Left lung (tissue), 10 donors: Measurements from ENCODE around the gene ADAMTS15. TPM values are rescaled to one million over a fixed set of nuclear protein-coding genes. Genes with fewer than 3 reads are reported as not detected.

Experiments used
- ATAC-seq: fragments of 200-7000 bp; cut with Tn5 transposase; one replicate; pipeline ENCODE4 v1.9.1; 2020; ENCODE audit warnings: moderate library complexity
- DNase-seq, 4 donors: peaks; one replicate each; pipeline ENCODE4 v3.0.0-alpha.2; 2013 to 2020
- H3K27ac ChIP-seq, 2 donors: fragments of 200-600 bp; sonication (generic) in 1 of 2; one replicate each; pipeline versions ENCODE4 v1.5.0 to v1.8.0; 2020 to 2021
- H3K27me3 ChIP-seq, 2 donors: fragments of 200-600 bp; sonication (generic) in 1 of 2; one replicate each; pipeline versions ENCODE4 v1.5.0 to v1.8.0; 2020 to 2021
- H3K36me3 ChIP-seq, 2 donors: fragments of 200-600 bp; sonication (generic) in 1 of 2; one replicate each; pipeline versions ENCODE4 v1.5.0 to v1.8.0; 2020 to 2021
- H3K4me1 ChIP-seq, 2 donors: fragments of 200-600 bp; one replicate each; pipeline ENCODE4 v1.8.0; 2021
- H3K4me3 ChIP-seq, 2 donors: fragments of 200-600 bp; sonication (generic) in 1 of 2; one replicate each; pipeline versions ENCODE4 v1.5.0 to v1.8.0; 2020 to 2021; ENCODE audit warnings: mild to moderate bottlenecking in 1 of 2
- H3K9me3 ChIP-seq, 2 donors: fragments of 200-600 bp; sonication (generic) in 1 of 2; one replicate each; pipeline versions ENCODE4 v1.5.0 to v1.8.0; 2020 to 2021
- CTCF ChIP-seq, 2 donors: fragments of 200-600 bp; sonication (generic) in 1 of 2; IDR thresholded peaks; one replicate each; pipeline versions ENCODE4 v1.5.0 to v1.8.0; 2021; ENCODE audit warnings: antibody characterized with exemption in 2 of 2
- intact Hi-C, 2 donors: fragments of 100-400 bp; cut with DNase I; formaldehyde crosslinking; loops; one replicate each; pipeline versions ENCODE4 v1.11.2 to v1.14.2; 2022
- polyA plus RNA-seq, 6 donors: library from polyadenylated mRNA; unstranded; fragments of 120-200 nt; gene quantifications; one replicate each; pipeline ENCODE4 v1.2.1, GENCODE V29; 2013; ENCODE audit not compliant: insufficient read length in 6 of 6
- total RNA-seq, 2 donors: library from RNA; stranded (reverse); fragmentation: NEBNext Ultra II Directional; extraction: Animal tissue kit (Norgen Biotek cat#: 25700); gene quantifications; one replicate each; pipeline ENCODE4 v1.2.1, GENCODE V29; 2021
- donor health status: DM: no; HTN: yes; CAD: no.
- donor health status: DM: no; HTN: no; CAD: no.

The ADAMTS15 gene
- total and polyA plus RNA-seq, 8 donors = 11.8 to 49.6 (median 40.0) TPM

GRCh38 chr11:130439160-130439519, 9.3 kb upstream of the ADAMTS15 start:
- no peak overlapping the region for H3K4me3 ChIP-seq
- H3K4me1 ChIP-seq = no peaks in the 10 kb centered on the region
- no peaks in the 10 kb centered on the region for H3K27me3 ChIP-seq
- ATAC-seq (no peak), DNase-seq (no peak)
- no peak overlapping the region for H3K27ac ChIP-seq
- no peaks in the 10 kb centered on the region for H3K36me3 ChIP-seq
- intact Hi-C loops = loop anchor here in 1 of 2 donors (10.0 kb wide), 1 partner anchor 426 kb away; no protein-coding TSS in a partner anchor
- TF ChIP-seq CTCF (IDR thresholded peaks at IDR 0.05) = no peak
- H3K9me3 ChIP-seq = peaks cover 0 to 2% of the 10 kb centered on the region in 2 donors

GRCh38 chr11:130439876-130440275, 8.6 kb upstream of the ADAMTS15 start:
- TF ChIP-seq CTCF (IDR thresholded peaks at IDR 0.05) = no peak
- intact Hi-C loops = loop anchor here in 1 of 2 donors (10.0 kb wide), 1 partner anchor 425 kb away; no protein-coding TSS in a partner anchor
- Histone ChIP-seq H3K4me3 (no peak overlapping the region), H3K27ac (no peak overlapping the region), H3K4me1 (no peaks in the 10 kb centered on the region), H3K36me3 (no peaks in the 10 kb centered on the region), H3K27me3 (no peaks in the 10 kb centered on the region), H3K9me3 (peaks cover 0 to 2% of the 10 kb centered on the region in 2 donors)
- DNase-seq (no peak), ATAC-seq (no peak)

- DNase-seq = no peak
- H3K4me1 ChIP-seq = no peaks in the 10 kb centered on the region
- H3K9me3 ChIP-seq = peaks cover 0 to 2% of the 10 kb centered on the region in 2 donors
- ATAC-seq = peak; percentile 47
- peaks cover 0 to 9% of the 10 kb centered on the region in 2 donors for H3K27me3 ChIP-seq
- no peak for TF ChIP-seq CTCF (IDR thresholded peaks at IDR 0.05)
- H3K27ac ChIP-seq = no peak overlapping the region
- no peak overlapping the region for H3K4me3 ChIP-seq
- intact Hi-C loops = no loop called here
- H3K36me3 ChIP-seq = no peaks in the 10 kb centered on the region
Observed at GRCh38 chr11:130441719-130442118, 6.7 kb upstream of the ADAMTS15 start.

- no peak for TF ChIP-seq CTCF (IDR thresholded peaks at IDR 0.05)
- peak; percentile 51 for ATAC-seq
- intact Hi-C loops = no loop called here
Observed at GRCh38 chr11:130442737-130443136, 5.7 kb upstream of the ADAMTS15 start.

GRCh38 chr11:130445788-130446187, 2.7 kb upstream of the ADAMTS15 start:
- intact Hi-C loops = no loop called here
- no peak for DNase-seq
- peaks cover 15 to 44% of the 10 kb centered on the region in 2 donors for H3K27me3 ChIP-seq
- no peak overlapping the region for H3K27ac ChIP-seq
- no peak overlapping the region for H3K4me3 ChIP-seq
- H3K9me3 ChIP-seq = peaks cover 0 to 2% of the 10 kb centered on the region in 2 donors
- no peak for TF ChIP-seq CTCF (IDR thresholded peaks at IDR 0.05)
- no peak for ATAC-seq
- peaks cover 0 to 9% of the 10 kb centered on the region in 2 donors for H3K4me1 ChIP-seq
- H3K36me3 ChIP-seq = no peaks in the 10 kb centered on the region

More at GRCh38 chr11:130442737-130443136, 5.7 kb upstream of the ADAMTS15 start:
- Histone ChIP-seq H3K27me3 (peaks cover 0 to 14% of the 10 kb centered on the region in 2 donors), H3K36me3 (no peaks in the 10 kb centered on the region), H3K4me1 (no peaks in the 10 kb centered on the region), H3K9me3 (peaks cover 0 to 2% of the 10 kb centered on the region in 2 donors), H3K4me3 (no peak overlapping the region), H3K27ac (no peak overlapping the region)
- DNase-seq = no peak
